Measurements from ENCODE around the gene NSUN6. TPM values are rescaled to one million over a fixed set of nuclear protein-coding genes. Genes with fewer than 3 reads are reported as not detected.

The NSUN6 gene
- total RNA-seq, 2 donors from 2014 or later = 18.2 to 19.2 TPM

DNA sequence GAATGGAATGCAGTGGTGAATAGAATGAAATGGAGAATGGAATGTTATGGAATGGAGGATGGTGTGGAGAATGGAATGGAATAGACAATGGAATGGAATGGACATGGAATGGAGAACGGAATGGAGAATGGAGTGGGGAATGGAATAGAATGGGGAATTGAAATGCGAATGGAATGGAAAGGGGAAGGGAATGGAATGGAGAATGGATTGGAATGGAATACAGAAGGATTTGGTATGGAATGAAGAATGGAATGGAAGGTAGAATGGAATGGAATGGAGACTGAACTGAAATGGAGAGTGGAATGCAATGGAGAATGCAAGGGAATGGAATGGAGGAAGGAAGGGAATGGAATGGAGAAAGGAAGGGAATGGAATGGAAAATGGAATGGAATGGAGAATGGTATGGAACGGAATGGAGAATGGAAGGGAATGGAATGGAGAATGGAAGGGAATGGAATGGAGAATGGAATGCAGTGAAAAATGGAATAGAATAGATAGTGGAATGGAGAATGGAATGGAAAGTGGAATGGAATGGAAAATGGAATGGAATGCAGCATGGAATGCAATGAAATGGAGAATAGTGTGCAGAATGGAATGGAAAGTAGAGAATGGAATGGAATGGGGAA, 94.8 kb downstream of the NSUN6 start:
- Mint-ChIP-seq H3K36me3 (peaks cover 0 to under 1% of the 10 kb centered on the region in 2 donors), H3K27ac (no peak overlapping the region), H3K9me3 (no peaks in the 10 kb centered on the region)
- ATAC-seq (no peak), DNase-seq (ENCODE audit: low spot score in 2 of 2) (no peak)

DNA sequence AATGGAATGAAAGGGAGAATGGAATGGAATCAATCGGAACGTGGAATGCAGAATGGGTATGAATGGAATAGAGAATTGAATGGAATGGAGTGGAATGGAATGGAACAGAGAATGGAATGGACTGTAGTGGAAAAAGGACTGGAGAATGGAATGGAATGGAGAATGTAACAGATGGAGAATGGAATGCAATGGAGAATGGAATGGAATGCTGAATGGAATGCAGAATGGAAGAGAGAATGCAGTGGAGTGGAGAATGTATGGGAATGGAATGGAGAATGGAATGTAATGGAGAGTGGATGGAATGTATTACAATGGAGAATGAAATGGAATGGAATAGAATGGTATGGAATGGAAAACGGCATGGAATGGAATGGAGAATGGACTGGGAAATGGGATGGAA, 96.9 kb downstream of the NSUN6 start:
- H3K36me3 Mint-ChIP-seq = peaks cover 0 to 5% of the 10 kb centered on the region in 2 donors
- no peak for DNase-seq (ENCODE audit: low spot score in 2 of 2)
- no peaks in the 10 kb centered on the region for H3K9me3 Mint-ChIP-seq
- H3K27ac Mint-ChIP-seq = no peak overlapping the region
- no peak for ATAC-seq

- Mint-ChIP-seq H3K36me3 (peaks cover 0 to 14% of the 10 kb centered on the region in 2 donors), H3K9me3 (no peaks in the 10 kb centered on the region), H3K27ac (no peak overlapping the region)
- no peak for ATAC-seq
- no peak for DNase-seq (ENCODE audit: low spot score in 2 of 2)
These were observed 99.9 kb downstream of the NSUN6 start for GRCh38 chr10:18551473-18551872.

- peaks cover 9 to 24% of the 10 kb centered on the region in 2 donors for H3K36me3 Mint-ChIP-seq
- H3K9me3 Mint-ChIP-seq = no peaks in the 10 kb centered on the region
- H3K27ac Mint-ChIP-seq = no peak overlapping the region
- no peak for ATAC-seq
- no peak for DNase-seq (ENCODE audit: low spot score in 2 of 2)
These were observed 102.3 kb downstream of the NSUN6 start for GRCh38 chr10:18549105-18549504.

DNA sequence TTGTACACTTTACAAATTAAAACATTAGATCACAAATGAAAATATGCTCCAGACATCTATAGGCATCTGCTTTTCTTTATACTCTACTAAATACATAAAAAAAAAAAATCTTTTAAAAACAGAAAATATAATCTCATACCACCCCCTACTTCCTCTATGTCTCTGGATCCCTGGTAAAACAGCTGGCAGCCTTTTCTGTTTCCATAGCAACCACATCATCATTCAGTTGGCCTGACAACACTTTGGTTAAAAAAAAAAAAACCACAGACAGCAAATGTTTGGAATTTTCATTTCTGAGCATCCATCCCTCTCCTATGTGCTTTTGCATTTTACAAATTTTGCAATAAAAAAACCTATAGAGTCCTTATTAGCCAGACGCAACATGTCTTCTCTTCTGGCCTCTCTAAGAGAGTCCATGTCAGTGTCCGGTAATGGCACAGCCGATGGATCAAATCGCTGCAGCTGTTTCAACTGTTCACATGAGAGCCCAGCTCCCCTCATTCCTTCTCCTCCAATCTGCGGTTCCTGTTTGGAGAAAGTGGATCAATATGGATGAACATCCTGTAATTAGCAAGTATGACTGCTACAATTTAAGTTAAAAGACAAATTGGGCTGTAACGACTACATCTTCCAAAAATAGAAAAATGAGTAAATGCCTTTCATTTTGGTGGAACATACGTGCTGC, 105.6 kb downstream of the NSUN6 start:
- Mint-ChIP-seq H3K36me3 (peaks cover 13 to 32% of the 10 kb centered on the region in 2 donors), H3K9me3 (no peaks in the 10 kb centered on the region), H3K27ac (no peak overlapping the region)
- ATAC-seq (no peak), DNase-seq (ENCODE audit: low spot score in 2 of 2) (no peak)

GRCh38 chr10:18542832-18543231, 108.6 kb downstream of the NSUN6 start:
- no peak for ATAC-seq
- Mint-ChIP-seq H3K9me3 (no peaks in the 10 kb centered on the region), H3K27ac (no peak overlapping the region)

GRCh38 chr10:18540195-18540594, 111.2 kb downstream of the NSUN6 start:
- H3K27ac Mint-ChIP-seq = no peak overlapping the region
- peaks cover 20 to 25% of the 10 kb centered on the region in 2 donors for H3K36me3 Mint-ChIP-seq
- H3K9me3 Mint-ChIP-seq = no peaks in the 10 kb centered on the region
- DNase-seq (ENCODE audit: low spot score in 2 of 2) (no peak), ATAC-seq (no peak)

More at GRCh38 chr10:18542832-18543231, 108.6 kb downstream of the NSUN6 start:
- no peak for DNase-seq (ENCODE audit: low spot score in 2 of 2)
- H3K36me3 Mint-ChIP-seq = peaks cover 27 to 36% of the 10 kb centered on the region in 2 donors

DNA sequence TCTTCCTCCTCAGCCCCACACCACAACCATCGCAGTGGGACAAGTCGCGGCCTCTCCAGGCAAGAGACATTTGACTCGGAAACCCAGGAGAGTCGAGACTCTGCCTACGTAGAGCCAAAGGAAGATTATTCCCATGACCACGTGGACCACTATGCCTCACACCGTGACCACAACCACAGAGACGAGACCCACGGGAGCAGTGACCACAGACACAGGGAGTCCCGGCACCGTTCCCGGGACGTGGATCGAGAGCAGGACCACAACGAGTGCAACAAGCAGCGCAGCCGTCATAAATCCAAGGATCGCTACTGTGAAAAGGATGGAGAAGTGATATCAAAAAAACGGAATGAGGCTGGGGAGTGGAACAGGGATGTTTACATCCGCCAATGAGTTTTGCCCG, 112.1 kb downstream of the NSUN6 start:
- Mint-ChIP-seq H3K9me3 (no peaks in the 10 kb centered on the region), H3K27ac (no peak overlapping the region), H3K36me3 (peaks cover 20 to 25% of the 10 kb centered on the region in 2 donors)
- DNase-seq (ENCODE audit: low spot score in 2 of 2) (no peak), ATAC-seq (no peak)

DNA sequence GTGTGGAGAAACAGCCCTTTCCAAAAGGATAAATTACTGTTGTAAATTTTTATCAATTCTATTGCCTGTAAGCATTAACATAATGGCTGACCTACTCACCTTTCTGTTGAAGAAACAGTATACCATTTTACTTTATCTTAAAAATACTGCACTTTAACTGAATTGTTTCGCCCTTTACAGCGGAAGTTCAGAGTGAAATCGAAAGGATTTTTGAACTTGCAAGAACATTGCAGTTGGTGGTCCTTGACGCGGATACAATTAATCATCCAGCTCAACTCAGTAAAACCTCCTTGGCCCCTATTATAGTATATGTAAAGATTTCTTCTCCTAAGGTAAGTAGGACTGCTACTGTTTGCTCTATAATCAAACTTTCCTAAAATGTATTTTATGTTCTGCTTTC, 117.5 kb downstream of the NSUN6 start:
- H3K36me3 Mint-ChIP-seq = peaks cover 8 to 18% of the 10 kb centered on the region in 2 donors
- DNase-seq (ENCODE audit: low spot score in 2 of 2) = no peak
- H3K27ac Mint-ChIP-seq = no peak overlapping the region
- peaks cover 7 to 8% of the 10 kb centered on the region in 2 donors for H3K9me3 Mint-ChIP-seq
- ATAC-seq = no peak

- Mint-ChIP-seq H3K36me3 (peaks cover 8 to 15% of the 10 kb centered on the region in 2 donors), H3K9me3 (peaks cover 7 to 8% of the 10 kb centered on the region in 2 donors), H3K27ac (no peak overlapping the region)
- DNase-seq (ENCODE audit: low spot score in 2 of 2) = no peak
- ATAC-seq = no peak
These were observed 118.4 kb downstream of the NSUN6 start for GRCh38 chr10:18532881-18533535.

DNA sequence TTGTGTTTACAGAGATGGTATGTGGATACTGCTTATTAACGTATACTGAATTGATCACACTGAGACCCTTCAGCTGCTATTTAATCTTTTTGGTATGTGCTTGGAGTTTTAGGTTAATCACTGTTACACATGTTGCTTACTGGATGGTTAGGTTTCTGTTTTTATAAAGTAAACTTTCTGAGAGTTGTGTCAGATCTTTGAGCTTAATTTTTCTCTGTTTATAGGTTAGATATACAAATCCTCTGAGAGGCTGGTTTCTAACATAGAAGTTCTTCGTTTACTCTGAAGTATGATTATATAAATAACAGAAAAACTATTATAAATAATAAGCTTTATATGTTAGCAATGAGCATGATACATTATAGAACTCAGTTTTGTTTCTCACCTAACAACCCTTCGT, 123.1 kb downstream of the NSUN6 start:
- DNase-seq (ENCODE audit: low spot score in 2 of 2) (no peak), ATAC-seq (no peak)
- Mint-ChIP-seq H3K36me3 (peaks cover 8 to 15% of the 10 kb centered on the region in 2 donors), H3K9me3 (peaks cover 7 to 8% of the 10 kb centered on the region in 2 donors), H3K27ac (no peak overlapping the region)

GRCh38 chr10:18527687-18528086, 123.7 kb downstream of the NSUN6 start:
- Mint-ChIP-seq H3K9me3 (peaks cover 7 to 8% of the 10 kb centered on the region in 2 donors), H3K27ac (no peak overlapping the region), H3K36me3 (peaks cover 8 to 15% of the 10 kb centered on the region in 2 donors)
- ATAC-seq (no peak), DNase-seq (ENCODE audit: low spot score in 2 of 2) (no peak)

GRCh38 chr10:18523858-18524257, 127.5 kb downstream of the NSUN6 start:
- peaks cover 10 to 11% of the 10 kb centered on the region in 2 donors for H3K9me3 Mint-ChIP-seq
- DNase-seq (ENCODE audit: low spot score in 2 of 2) = no peak
- H3K27ac Mint-ChIP-seq = no peak overlapping the region
- H3K36me3 Mint-ChIP-seq = peaks cover 0 to 8% of the 10 kb centered on the region in 2 donors
- no peak for ATAC-seq

- Mint-ChIP-seq H3K36me3 (peaks cover 0 to 8% of the 10 kb centered on the region in 2 donors), H3K27ac (no peak overlapping the region), H3K9me3 (peaks cover 10 to 11% of the 10 kb centered on the region in 2 donors)
- no peak for DNase-seq (ENCODE audit: low spot score in 2 of 2)
- no peak for ATAC-seq
These were observed 128.4 kb downstream of the NSUN6 start for GRCh38 chr10:18523025-18523424.

GRCh38 chr10:18516851-18517250, 134.5 kb downstream of the NSUN6 start:
- peaks cover 14 to 32% of the 10 kb centered on the region in 2 donors for H3K36me3 Mint-ChIP-seq
- H3K27ac Mint-ChIP-seq = no peak overlapping the region
- no peak for DNase-seq (ENCODE audit: low spot score in 2 of 2)
- H3K9me3 Mint-ChIP-seq = peaks cover 22 to 24% of the 10 kb centered on the region in 2 donors
- no peak for ATAC-seq

DNA sequence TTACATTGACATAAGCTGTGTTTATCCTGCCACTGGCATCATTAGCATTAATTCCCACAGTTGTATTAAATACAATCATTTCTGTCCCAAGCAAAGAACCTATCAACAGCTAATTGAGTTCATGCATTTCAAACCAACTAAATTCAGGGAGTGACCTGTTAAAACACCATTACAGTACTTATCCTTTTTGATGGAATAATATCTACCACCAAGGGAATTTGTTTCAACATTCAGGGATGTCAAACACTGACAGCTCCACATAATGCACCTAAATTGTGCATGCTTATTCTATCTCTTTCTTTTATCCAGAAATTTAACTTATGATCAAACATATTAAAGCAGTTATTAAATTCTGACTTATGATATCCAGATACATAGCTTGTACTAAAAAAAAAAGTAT, 136.8 kb downstream of the NSUN6 start:
- Mint-ChIP-seq H3K27ac (no peak overlapping the region), H3K36me3 (peaks cover 14 to 24% of the 10 kb centered on the region in 2 donors), H3K9me3 (peaks cover 12 to 18% of the 10 kb centered on the region in 2 donors)
- DNase-seq (ENCODE audit: low spot score in 2 of 2) (no peak), ATAC-seq (no peak)

GRCh38 chr10:18508587-18508986, 142.8 kb downstream of the NSUN6 start:
- ATAC-seq (no peak), DNase-seq (ENCODE audit: low spot score in 2 of 2) (no peak)
- Mint-ChIP-seq H3K36me3 (peaks cover 14 to 17% of the 10 kb centered on the region in 2 donors), H3K9me3 (peaks cover 12 to 18% of the 10 kb centered on the region in 2 donors), H3K27ac (no peak overlapping the region)
